Activated CD8-positive, alpha-beta memory T cell treated with anti-CD3 and anti-CD28 coated beads for 36 hours (primary cell): ENCODE data around the gene PTPRD. TPM values are rescaled to one million over a fixed set of nuclear protein-coding genes. Genes with fewer than 3 reads are reported as not detected.

Source experiments
- CTCF ChIA-PET: fragments of 350-600 bp; sonication (Branson Sonifier 250); formaldehyde crosslinking; loops from one replicate; lab custom pipeline; 2021; ENCODE audit warnings: antibody characterized with exemption; lab: Charles Lee
- POLR2A ChIA-PET: fragments of 350-600 bp; sonication (Branson Sonifier 250); formaldehyde crosslinking; loops from one replicate; lab custom pipeline; 2021; ENCODE audit warnings: antibody characterized with exemption; lab: Charles Lee
- total RNA-seq, 2 experiments: library from RNA; stranded (reverse); gene quantifications; one replicate each; pipeline ENCODE4 v1.2.3, GENCODE V29; 2021

Gene PTPRD
- total RNA-seq, 2 experiments from 2014 or later = 0.10 to 0.15 TPM

- POLR2A ChIA-PET = no interaction called here
- CTCF ChIA-PET = no interaction called here
Observed at GRCh38 chr9:8408575-8409190, 2204.1 kb downstream of the PTPRD start.

GRCh38 chr9:8401961-8402705, 2210.7 kb downstream of the PTPRD start:
- ChIA-PET CTCF (no interaction called here), POLR2A (no interaction called here)

- ChIA-PET POLR2A (no interaction called here), CTCF (no interaction called here)
Observed at GRCh38 chr9:8400378-8400777, 2212.4 kb downstream of the PTPRD start.

GRCh38 chr9:8395022-8395421, 2217.8 kb downstream of the PTPRD start:
- POLR2A ChIA-PET = no interaction called here
- CTCF ChIA-PET = no interaction called here

GRCh38 chr9:8394341-8394740, 2218.5 kb downstream of the PTPRD start:
- POLR2A ChIA-PET = no interaction called here

GRCh38 chr9:8392866-8393265, 2219.9 kb downstream of the PTPRD start:
- ChIA-PET CTCF (no interaction called here), POLR2A (no interaction called here)

More at GRCh38 chr9:8394341-8394740, 2218.5 kb downstream of the PTPRD start:
- CTCF ChIA-PET = no interaction called here

- POLR2A ChIA-PET = no interaction called here
- CTCF ChIA-PET = no interaction called here
Observed at GRCh38 chr9:8391566-8391965, 2221.2 kb downstream of the PTPRD start.

GRCh38 chr9:8391132-8391531, 2221.7 kb downstream of the PTPRD start:
- POLR2A ChIA-PET = no interaction called here
- CTCF ChIA-PET = no interaction called here

GRCh38 chr9:8390571-8390970, 2222.2 kb downstream of the PTPRD start:
- ChIA-PET CTCF (no interaction called here), POLR2A (no interaction called here)

- POLR2A ChIA-PET = no interaction called here
Observed at GRCh38 chr9:8389531-8389930, 2223.3 kb downstream of the PTPRD start.

GRCh38 chr9:8388132-8388531, 2224.7 kb downstream of the PTPRD start:
- ChIA-PET POLR2A (interaction anchor here (0.7 kb wide), 1 partner anchor 410 kb away, joined by 3 read pairs; no protein-coding TSS in a partner anchor), CTCF (no interaction called here)

More at GRCh38 chr9:8389531-8389930, 2223.3 kb downstream of the PTPRD start:
- CTCF ChIA-PET = no interaction called here

- ChIA-PET CTCF (no interaction called here), POLR2A (no interaction called here)
Observed at GRCh38 chr9:8384091-8384490, 2228.7 kb downstream of the PTPRD start.

GRCh38 chr9:8382777-8383527, 2229.8 kb downstream of the PTPRD start:
- CTCF ChIA-PET = no interaction called here

GRCh38 chr9:8382266-8382665, 2230.5 kb downstream of the PTPRD start:
- POLR2A ChIA-PET = no interaction called here
- CTCF ChIA-PET = no interaction called here

More at GRCh38 chr9:8382777-8383527, 2229.8 kb downstream of the PTPRD start:
- POLR2A ChIA-PET = no interaction called here

- CTCF ChIA-PET = no interaction called here
- POLR2A ChIA-PET = no interaction called here
Observed at GRCh38 chr9:8381601-8382000, 2231.2 kb downstream of the PTPRD start.

- ChIA-PET CTCF (no interaction called here), POLR2A (no interaction called here)
Observed at GRCh38 chr9:8374471-8374870, 2238.3 kb downstream of the PTPRD start.

- ChIA-PET CTCF (no interaction called here), POLR2A (no interaction called here)
Observed at GRCh38 chr9:8371686-8372085, 2241.1 kb downstream of the PTPRD start.

GRCh38 chr9:8366161-8366926, 2246.5 kb downstream of the PTPRD start:
- ChIA-PET CTCF (no interaction called here), POLR2A (no interaction called here)

GRCh38 chr9:8365466-8366160, 2247.2 kb downstream of the PTPRD start:
- CTCF ChIA-PET = no interaction called here
- POLR2A ChIA-PET = no interaction called here
